Stimulated activated CD4-positive, alpha-beta T cell treated with anti-CD3 and anti-CD28 coated beads, Interleukin-2, amount 100 ng/mL, for 4 hours (primary cell): ENCODE data around the gene PLEKHA7.

ENCODE experiments used
- DNase-seq: peaks from one replicate; pipeline ENCODE4 v3.0.0-alpha.2; 2020; ENCODE audit warnings: low read depth

Gene PLEKHA7

GRCh38 chr11:16811136-16812020 is 202.8 kb downstream of the PLEKHA7 start:
- no peak for DNase-seq

GRCh38 chr11:16809886-16810668 is 204.1 kb downstream of the PLEKHA7 start:
- no peak for DNase-seq

GRCh38 chr11:16807306-16807705 is 206.9 kb downstream of the PLEKHA7 start:
- DNase-seq = no peak

GRCh38 chr11:16806791-16807190 is 207.4 kb downstream of the PLEKHA7 start:
- no peak for DNase-seq

- DNase-seq = no peak
These were observed 208.3 kb downstream of the PLEKHA7 start for GRCh38 chr11:16805938-16806337.

GRCh38 chr11:16804104-16804947 is 209.9 kb downstream of the PLEKHA7 start:
- no peak for DNase-seq

GRCh38 chr11:16801288-16801980 is 212.8 kb downstream of the PLEKHA7 start:
- no peak for DNase-seq

GRCh38 chr11:16800382-16800781 is 213.8 kb downstream of the PLEKHA7 start:
- no peak for DNase-seq

- no peak for DNase-seq
These were observed 214.3 kb downstream of the PLEKHA7 start for GRCh38 chr11:16799890-16800289.

- DNase-seq = no peak
These were observed 215.0 kb downstream of the PLEKHA7 start for GRCh38 chr11:16799221-16799620.

GRCh38 chr11:16797776-16798175 is 216.4 kb downstream of the PLEKHA7 start:
- no peak for DNase-seq

GRCh38 chr11:16796311-16796710 is 217.9 kb downstream of the PLEKHA7 start:
- no peak for DNase-seq

GRCh38 chr11:16795146-16795545 is 219.1 kb downstream of the PLEKHA7 start:
- no peak for DNase-seq

GRCh38 chr11:16794047-16794818 is 220.0 kb downstream of the PLEKHA7 start:
- DNase-seq = no peak

GRCh38 chr11:16793511-16793910 is 220.7 kb downstream of the PLEKHA7 start:
- DNase-seq = no peak

GRCh38 chr11:16793009-16793408 is 221.2 kb downstream of the PLEKHA7 start:
- DNase-seq = no peak

GRCh38 chr11:16792426-16792825 is 221.8 kb downstream of the PLEKHA7 start:
- no peak for DNase-seq

GRCh38 chr11:16791191-16791961 is 222.8 kb downstream of the PLEKHA7 start:
- no peak for DNase-seq

- DNase-seq = no peak
These were observed 223.6 kb downstream of the PLEKHA7 start for GRCh38 chr11:16790486-16791190.
